ENCODE results near the gene GOLGA2.
"Not testable (repeated sequence)": the region's sequence is repeated elsewhere in the genome, so short reads cannot be mapped to it uniquely, and the experiment has no call there.

The GOLGA2 gene

DNA sequence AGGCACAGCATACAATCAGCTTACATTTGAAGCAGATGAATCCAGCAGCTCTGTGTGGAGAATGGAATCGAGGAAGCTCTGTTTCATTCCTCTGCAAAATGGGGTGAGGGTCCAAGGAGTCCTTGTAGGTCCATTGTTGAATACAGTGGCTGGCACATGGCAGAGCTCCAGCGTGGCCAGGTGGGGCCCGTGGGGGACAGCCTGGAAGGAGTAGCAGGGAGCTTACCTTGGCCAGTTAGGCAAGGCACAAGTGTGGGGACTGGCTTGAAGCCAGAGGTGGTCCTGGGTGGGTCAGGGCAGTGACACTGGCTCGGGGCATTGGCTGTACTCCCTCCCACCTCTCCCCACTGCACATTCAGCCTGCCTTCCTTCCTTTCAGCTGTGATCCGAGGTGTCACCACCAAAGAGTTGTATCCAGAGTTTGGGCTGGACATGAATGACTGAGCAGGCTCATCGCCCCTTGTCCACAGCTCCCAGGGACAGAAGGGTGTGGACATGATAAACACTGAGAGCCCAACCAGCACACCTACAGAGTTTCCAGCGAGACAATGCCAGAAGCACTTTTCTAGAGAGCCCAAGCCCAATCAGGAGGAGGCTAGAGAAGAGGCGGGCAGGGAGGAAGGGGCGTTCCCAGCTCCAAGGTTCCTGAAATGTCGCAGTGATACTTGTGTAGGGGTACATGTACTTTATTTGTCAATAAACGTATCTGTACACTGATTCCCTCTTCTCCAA lies 12.6 kb upstream of the GOLGA2 start:
- no peak for DNase-seq

DNA sequence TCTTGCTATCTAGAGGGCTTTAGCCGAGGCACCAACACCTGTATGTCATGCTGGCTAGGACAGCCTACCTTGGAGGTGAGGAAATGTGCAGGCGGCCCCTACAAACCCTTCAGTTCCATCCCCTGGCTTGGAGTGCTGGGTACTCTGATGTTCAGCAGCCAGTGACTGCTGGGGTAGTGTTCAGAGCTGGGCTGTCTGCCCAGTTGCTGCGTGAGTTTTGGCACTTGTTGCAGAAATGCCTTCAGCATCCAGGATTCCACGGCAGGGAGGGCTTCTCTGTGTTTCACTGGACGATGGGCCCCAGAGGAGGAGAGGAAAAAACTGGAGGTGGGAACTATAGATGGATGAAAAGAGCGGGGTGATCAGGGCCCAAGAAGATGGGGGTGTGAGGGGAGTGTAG lies 10.6 kb upstream of the GOLGA2 start:
- DNase-seq: no peak

DNA sequence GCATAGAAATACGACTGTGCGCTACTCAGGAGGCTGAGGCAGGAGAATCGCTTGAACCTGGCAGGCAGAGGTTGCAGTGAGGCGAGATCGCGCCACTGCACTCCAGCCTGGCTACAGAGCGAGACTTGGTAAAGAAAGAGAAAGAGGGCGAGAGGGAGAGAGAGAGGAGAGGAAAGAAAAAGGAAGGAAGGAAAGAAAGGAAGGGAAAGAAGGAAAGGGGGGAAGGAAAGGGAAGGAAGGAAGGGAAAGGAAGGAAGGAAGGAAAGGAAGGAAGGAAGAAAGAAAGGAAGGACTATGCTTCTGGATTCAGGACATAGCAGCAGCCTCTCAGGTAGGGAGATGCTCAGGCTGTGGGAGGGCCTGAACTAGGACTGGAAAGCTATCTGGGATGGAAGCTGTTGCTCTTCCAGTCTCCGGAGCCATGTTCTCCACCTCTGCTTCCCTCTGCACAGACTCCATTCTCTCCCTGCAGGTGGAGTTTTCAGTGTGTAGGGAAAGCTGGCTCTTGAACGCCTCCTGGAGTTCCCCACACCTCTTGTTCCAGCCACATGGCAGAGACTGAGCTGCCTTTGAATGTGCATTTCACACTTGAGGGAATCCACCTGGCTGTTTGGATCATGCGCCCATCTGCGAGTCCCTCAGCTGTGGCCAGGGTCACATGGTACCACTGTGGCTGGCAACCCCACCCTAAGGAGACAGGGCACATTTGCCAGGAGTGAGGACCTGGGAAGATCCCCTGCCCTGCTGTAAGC lies 9.4 kb upstream of the GOLGA2 start:
- no peak for DNase-seq

DNA sequence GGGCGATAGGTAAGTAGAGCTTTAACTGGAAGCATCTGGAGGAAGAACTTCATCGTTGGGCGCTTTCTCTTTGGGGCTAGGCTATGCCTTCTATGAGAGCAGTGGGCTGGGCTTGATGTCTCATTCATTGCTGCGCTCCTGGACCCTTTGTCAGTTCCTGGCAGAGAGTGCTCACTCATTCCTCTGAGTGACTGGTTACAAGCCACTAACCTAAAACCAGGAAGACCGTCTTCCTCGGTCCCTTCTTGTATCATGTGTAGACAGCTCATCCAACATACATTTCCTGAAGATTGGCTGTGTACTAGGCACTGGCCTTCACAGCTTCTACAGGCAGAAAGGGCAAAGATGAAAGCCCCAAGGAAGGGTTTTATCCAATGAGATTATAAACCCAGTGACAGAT lies 6.7 kb upstream of the GOLGA2 start:
- no peak for DNase-seq

DNA sequence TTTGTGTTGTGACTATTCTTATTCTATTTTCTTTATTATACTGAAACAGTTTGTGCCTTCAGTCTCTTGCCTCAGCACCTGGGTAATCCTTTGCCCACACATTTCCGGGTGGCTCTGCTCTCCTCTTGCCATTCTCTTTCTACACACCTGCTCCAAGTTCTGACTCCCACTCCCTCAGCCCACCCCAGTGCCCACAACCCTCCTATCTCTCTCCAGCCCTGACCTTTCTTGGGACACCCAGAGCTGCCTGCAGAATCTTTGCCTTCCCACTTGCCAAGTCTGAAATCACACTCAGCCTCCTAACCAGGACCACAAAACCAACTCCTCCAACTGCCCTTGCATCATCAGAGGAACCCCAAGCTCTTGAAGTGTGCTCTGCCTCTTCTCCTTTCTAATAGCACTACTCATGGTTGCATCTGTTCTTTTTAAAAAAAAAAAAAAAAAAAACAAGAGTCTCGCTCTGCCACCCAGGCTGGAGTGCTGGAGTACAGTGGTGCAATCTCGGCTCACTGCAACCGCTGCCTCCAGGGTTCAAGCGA lies 4.3 kb upstream of the GOLGA2 start:
- DNase-seq: no peak

DNA sequence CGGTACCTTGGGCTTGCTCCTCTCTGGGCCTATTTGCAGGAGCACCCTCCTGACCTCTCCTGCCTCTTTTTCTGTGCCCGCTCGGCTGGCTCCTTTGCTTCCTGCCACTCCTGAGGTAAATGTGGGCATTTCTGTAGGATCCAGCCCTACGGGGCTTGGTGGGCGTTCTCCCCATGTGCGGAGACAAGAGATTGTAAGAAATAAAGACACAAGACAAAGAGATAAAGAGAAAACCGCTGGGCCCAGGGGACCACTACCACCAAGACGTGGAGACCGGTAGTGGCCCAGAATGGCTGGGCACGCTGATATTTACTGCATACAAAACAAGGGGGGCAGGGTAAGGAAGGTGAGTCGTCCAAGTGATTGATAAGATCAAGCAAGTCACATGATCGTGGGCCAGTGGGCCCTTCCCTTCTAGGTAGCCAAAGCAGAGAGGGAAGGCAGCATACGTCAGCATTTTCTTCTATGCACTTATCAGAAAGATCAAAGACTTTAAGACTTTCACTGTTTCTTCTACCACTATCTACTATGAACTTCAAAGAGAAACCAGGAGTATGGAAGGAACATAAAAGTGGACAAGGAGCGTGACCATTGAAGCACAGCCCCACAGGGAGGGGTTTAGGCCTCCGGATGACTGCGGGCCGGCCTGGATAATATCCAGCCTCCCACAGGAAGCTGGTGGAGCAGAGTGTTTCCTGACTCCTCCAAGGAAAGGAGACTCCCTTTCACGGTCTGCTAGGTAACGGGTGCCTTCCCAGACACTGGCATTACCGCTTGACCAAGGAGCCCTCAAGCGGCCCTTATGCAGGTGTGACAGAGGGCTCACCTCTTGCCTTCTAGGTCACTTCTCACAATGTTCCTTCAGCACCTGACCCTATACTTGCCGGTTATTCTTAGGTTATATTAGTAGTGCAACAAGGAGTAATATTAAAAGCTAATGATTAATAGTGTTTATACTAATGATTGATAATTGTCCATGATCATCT lies 3.6 kb upstream of the GOLGA2 start:
- not testable (repeated sequence) for DNase-seq

DNA sequence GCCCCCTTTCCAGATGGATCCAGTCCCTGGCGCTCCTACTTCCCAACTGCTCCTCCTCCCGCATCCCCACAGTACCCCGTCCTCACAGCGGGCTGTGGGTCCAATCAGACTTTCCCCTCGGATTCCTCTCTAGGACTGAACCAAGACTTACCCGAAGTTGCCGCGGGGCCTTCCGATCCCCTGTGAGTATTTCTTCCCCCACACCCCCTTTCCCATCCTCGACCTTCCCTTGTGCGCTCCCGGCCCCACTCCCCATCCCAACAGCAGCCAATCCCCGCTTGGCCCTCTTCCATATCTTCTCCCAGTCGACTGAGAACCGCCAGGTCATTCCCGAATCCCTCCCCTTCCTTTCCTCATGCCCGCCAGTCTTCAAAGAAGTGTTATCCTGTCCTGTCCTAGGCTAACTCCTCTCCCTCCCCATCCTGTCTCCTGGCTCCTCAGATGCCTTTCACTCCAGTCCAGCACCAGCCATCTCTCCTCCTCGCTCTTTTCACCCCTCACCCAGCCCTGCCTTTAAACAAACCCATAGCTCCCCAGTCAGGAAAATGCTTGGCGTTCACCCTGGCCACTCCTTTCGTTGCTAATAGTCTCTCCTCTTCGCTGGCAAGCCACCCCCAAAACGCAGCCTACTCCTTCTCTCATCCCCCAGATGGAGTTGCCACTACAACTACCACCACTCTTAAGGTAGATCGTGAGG lies 915 bp upstream of the GOLGA2 start:
- no peak for DNase-seq

DNA sequence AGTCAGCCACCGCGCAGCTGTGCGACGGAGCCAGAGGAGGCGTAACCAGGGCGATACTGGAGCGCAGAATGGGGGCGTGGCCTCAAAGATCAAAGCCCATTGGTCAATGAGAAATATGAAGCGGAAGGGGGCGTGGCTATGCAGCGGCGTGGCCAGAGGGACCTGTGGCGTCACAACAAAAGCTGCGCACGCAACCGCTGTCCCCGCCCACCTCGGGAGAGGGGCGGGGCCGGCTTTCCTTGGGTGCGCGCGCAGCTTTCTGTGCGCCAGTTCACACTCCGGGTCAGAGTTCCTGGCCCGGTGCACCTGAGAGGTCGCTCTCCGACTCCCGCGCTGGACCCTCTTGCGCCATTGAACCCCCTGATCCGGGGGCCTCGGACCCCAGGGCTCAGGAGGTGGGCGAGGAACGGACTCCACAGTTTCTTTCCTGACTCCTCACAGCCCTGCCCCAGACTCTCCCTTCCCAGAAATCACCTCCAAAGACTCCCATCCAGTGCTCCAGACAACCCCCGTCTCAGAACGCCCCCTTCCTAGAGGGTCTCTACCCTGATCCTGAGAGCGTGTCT lies 284 bp upstream of the GOLGA2 start, which contains the start of gene SWI5:
Gene SWI5 (plus strand): TSS at position 269 of the 566 bp plus-strand sequence.
- DNase-seq: peak; percentile 99

DNA sequence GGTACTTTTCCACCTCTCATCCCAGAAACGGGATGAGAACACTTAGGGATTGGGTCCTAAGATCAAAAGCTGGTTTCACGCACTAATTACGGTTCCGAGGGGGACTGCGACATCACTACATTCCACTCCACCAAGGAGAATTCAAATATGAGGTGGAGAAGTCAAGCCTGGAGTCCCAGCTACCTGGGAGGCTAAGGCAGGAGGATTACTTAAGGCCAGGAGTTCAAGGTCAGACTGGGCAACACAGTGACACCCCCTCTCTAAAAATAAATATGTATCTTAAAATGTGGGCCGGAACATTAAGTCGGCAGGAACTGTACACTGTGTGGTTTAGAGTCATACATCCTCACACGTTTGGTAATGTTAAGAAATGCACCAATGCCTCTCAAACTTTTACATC lies 1.6 kb downstream of the GOLGA2 start:
- no peak for DNase-seq

DNA sequence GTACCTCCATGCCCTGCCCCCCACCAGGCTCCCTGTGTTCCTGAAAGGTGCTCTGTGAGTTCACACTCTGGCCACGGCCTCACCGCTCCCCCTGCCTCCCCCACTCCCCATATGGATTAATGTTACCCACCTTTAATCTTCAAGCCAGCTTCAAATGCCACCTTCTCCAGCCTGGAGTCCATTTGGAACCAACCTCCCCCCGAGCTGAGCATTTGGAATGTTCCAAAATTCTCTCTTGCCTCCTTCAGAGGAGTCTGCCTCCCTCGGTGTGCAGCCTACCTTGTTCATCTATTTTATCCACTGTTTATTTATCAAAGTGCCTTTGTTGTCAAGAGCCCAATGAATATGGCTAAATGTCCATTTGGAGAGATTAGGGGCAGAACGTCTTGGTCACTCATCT lies 4.3 kb downstream of the GOLGA2 start:
- no peak for DNase-seq

DNA sequence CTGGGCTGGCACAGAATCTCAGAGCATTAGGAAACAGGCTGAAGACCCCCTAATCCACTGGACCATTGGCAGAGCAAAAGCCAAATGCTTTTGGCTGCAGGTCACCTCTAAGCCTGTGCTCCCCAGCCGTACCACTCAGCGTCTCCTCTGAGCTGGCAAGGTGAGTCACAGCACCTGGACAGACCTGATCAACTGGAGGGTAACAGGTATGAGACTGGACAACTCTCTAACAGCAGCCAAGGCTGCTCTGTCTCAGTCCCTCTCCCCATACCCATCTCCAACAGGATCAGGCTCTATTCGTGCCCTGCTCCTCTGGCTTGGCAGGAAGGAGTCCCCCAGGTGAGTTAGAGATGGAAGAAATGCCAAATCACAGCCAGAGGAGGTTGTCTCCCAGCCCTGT lies 4.7 kb downstream of the GOLGA2 start:
- DNase-seq: no peak

DNA sequence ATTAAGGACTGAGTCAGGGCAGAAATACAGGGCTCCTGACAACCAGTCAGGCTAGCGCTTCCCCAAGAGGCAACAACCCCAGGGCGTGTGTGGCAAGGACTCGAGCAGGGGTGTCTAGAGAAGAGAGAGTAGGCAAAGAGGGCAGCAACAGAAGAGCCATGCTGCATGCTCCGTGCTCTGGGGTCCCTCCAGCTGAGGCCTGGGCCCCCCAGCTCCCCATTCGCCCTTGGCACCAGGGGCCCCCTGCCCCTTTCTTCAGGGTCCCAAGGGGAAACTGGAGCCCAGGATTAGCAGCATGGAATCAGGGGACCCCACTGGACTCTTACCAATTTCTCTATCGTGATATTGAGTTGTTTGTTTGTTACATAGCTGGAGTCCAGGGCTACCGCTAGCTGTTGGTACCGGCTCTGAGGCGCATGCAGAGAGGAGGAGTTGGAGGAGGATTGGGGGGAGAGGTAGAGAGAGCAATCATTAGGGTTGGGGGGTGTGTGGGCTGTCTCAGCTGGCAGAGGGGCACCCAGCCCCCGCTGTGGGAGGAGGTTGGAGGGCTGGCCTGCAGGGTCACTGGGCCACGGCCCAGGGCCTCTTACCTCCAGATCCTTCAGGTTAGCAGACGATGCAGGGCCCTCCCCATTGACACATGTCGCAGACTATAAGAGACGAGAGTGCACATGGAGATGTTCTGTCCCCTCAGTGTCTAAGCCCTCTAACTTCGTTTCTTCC lies 8.8 kb downstream of the GOLGA2 start:
- no peak for DNase-seq

DNA sequence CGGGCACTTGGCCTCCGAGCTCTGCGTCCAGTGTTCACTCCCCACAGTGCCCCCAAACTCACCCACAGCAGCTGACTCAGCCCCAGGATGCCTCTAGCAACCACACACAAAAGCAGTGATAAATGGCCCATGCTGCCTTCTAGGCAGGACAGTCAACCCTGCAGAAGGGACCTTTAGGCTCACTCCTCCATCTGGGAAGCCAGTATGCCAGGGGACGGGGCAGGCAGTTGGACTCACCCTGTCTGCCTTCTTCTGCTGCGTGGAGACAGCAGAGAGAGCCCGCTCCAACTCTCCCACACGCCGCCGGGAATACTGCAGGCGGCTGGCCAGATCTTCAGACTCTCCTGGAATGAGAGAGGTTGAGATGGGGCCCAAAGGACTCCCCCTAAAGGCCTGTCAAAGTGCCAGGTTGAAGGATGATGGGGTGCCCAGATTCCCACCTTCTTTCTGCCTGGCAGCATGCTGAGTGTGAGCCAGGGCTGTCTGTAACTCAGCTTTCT lies 10.4 kb downstream of the GOLGA2 start:
- DNase-seq: no peak

DNA sequence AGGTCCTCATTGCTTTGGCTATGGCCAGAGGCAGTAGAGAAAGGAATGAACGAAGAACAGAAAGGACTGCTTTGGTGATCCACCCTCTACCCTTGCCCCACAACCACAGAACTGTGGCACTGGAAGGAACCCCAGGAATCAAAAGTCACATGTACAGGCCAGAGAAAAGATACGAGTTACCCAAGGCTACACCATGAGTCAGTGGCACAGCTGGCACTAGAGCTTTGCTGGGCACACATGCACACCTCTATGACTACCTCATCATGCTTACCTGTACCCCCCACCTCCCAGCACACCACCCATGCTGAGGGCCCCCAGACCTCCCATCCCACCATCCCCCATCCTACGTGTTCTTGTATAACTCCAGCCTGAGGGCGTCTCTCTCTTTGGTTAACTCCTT lies 13.1 kb downstream of the GOLGA2 start:
- DNase-seq: no peak

DNA sequence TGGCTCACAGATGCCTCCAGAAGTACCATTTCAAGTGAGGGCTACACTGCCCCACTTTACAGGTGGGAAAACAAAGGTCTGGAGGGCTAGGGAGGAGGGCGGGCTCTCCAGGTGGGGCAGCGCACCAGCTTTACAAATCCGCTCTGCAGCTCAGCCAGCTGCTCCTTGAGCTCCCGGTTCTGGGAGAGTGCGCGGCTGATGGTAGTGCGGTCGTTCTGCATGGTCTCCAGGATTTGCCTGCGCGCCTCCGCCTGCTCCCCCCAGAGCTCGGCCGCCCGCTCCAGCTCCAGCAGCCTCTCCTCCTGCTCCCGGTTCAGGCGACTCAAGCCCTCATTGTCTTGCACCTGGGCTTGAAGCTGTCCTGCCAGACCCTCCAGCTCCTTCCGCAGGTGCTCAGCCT lies 15.5 kb downstream of the GOLGA2 start:
- DNase-seq: no peak

DNA sequence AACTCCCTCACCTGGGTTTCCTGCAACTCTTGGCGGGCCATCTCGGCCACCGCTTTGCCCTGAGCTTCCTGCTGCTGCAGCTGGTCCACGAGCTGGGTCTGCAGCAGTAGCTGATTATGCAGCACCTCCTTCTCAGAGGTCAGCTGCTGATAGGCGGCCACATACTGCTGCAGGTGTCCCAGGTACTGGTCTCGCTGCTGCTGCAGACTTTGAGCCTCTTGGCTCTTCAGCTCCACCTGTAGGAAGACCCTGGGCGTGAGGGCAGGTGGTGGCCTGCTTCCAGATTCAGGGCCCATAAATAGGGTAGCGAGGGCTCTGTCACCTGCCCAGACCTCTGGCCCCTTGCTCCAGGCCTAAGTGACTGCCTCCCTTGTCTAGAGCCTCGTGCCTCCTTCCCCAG lies 16.7 kb downstream of the GOLGA2 start:
- no peak for DNase-seq

DNA sequence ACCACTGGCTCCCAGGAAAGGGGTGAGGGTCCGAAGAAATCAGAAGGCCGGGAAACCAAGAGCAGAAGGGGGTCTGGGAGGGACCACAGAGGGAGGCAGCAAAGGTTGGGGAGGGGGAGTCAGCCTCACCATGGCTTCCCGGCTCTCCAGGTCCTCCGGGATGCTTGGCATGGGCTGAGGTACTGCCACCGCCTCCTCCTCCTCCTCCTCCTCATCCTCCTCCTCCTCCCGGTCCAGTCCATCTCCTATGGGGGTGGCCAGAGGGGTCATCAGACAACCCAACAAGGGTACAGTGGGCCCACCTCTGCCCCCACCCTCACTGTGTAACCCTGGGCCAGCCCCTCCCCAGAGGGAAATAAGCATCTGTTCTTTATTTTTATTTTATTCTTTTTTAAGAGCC lies 17.5 kb downstream of the GOLGA2 start:
- DNase-seq: no peak

DNA sequence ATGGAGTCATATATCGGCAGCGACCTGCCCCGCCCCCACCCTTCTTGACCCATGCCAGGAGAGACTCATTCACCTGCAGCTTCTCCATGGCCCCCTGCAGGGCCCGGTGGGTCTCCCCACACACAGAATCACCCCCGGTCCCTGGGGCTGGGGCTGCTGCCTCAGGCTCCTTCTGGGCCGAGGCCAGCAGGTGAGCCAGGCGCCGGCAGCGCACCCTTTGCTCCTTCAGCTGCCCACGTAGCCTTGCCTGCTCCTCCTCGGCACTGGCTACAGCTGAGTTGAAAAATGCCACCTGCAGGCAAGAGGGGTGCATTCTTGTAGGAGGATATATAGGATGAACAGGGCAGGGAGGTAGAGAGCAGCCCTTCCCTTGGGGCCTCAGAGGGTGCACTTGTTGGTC lies 17.9 kb downstream of the GOLGA2 start:
- DNase-seq: no peak

DNA sequence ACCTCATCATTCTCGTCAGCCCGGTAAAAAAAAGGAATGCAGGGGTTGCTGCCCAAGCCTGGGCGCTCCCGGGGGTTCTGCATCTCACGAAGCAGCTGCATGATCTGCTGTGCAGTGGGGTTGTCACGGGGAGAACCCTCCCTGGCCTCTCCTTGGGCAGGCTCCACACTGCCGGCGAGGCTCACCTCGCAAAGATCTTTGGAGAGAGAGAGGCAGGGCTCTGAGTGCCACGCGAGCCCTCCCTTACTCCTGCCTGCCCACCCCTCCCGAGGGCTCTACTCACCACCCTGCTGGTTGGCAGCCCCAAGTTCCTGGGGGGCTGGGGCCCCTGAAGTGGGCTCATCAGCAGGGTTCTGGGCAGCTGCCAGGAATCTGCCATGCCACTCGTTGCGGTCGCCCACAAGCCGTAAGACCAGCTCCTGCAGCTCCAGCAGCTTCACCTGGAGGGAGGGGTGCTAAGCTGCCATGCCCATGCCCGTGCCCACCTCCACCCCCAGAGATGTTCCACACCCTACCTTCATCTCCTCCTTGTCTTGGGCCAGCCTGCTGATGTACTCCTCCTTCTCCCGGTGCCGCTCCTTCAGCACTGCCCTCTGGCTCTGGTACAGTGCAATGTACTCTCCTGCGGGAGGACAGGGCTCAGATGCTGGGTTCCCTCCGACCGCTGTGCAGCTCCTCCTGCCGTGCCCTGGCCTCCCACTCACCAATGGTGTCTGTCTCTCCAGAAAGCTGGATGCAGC lies 18.6 kb downstream of the GOLGA2 start:
- no peak for DNase-seq
